Stimulated activated CD4-positive, alpha-beta T cell treated with anti-CD3 and anti-CD28 coated beads, TNF-alpha, amount 100 ng/mL, for 4 hours (primary cell): ENCODE data around the gene ARHGEF12.

ENCODE experiments used
- DNase-seq, 3 experiments: peaks; one replicate each; pipeline ENCODE4 v3.0.0-alpha.2; 2020; ENCODE audit warnings: low read depth in 3 of 3

Gene ARHGEF12

DNA sequence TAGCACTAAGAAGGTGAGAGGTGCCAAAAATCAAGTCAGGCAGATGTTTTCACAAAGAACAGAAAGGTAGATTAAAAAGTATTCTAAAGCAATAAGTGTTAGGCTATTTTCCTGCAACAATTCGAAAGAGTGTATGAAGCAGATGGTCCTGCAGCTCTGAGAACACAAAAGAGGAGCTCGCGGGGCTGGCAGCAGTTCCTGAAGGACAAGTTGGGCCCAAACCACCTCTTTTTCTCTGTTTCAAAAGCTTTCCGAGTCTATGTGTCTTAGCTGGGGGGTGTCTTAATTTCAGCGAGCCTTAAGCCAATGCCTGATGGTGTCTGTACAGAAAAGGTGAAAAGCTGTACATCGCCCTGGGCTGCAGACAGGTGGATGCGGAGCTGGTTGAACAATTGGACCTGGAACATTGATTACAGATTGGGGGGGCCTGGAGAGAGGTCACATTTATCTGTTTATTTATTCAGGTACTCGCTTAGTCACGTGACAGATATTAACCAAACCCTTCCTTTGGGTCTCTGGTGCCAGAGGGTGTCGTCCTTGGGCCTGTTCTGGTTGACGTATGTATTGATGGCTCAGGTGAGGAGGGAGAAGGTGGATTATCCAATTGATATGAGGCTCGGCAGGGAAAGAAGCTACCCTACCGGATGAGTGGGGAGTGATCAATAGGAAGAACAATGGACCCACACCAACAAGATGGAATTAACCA, 200.0 kb downstream of the ARHGEF12 start:
- no peak for DNase-seq

DNA sequence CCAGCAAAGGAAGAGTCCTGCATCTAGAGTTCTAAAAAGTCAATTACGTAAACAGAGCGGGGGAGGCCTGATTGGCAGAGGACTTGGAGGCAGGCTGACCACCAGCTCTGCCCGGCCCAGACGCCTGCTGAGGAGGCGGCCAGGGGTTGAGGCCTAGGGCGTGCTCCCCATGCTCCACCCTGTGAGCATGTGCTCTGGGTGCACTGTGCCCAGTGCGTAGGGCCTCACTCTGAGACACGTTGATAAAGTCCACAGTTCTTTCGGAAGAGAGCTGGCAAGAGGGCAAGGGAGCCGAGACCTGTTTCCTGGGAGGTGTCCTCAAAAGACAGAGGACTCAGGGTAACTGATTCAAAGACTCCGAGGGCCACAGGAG, 200.6 kb downstream of the ARHGEF12 start:
- no peak for DNase-seq

DNA sequence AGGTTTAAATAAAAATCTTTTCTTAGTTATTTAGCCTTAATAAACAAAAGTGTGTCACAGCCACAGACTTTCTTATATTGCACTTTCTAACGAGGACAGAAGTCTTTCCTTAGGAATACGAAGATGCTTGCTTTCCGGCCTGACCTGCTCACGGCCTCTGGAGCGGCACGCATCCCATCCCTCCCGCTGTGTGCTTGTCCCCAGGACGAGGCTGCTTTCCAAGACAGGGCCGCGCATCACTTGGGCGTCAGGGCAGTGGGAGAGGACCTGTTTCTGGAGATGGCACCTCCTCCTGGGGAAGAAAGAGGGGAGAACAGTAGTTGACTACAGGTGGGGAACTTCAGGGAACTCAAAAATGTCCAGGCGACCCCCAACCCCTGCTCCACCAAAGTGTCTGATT, 201.8 kb downstream of the ARHGEF12 start:
- no peak for DNase-seq

DNA sequence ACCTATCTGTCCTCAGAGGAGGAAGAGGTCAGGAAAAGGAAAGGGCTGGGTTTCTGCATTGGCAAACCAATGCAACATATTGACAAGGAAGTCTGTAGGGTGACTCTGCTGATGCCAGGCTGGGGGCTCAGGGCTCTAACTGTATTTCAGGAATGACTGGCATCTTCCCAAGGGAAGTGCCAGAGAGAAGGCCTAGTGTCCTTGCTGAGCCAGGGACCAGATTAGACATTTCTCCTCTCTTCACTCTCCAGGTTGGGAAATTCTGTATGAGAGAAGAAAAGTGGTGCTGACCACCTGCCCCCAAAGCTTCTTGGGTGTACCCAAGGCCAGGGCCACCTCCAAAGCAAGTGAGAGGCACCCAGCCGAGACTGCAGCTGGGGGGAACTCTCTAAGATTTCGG, 202.5 kb downstream of the ARHGEF12 start:
- DNase-seq, result no peak
